Activated CD4-positive, alpha-beta T cell treated with anti-CD3 and anti-CD28 coated beads, Interleukin-2, amount 10 ng/mL, durations not matched to agents 24 days and 14 days (primary cell): Measurements from ENCODE around the gene SLC45A2. TPM values are rescaled to one million over a fixed set of nuclear protein-coding genes. Genes with fewer than 3 reads are reported as not detected.
"Not testable (repeated sequence)": the region's sequence is repeated elsewhere in the genome, so short reads cannot be mapped to it uniquely, and the experiment has no call there.

Experiments used
- DNase-seq: peaks from one replicate; pipeline ENCODE4 v3.0.0; 2022
- H3K27ac Mint-ChIP-seq: one replicate; pipeline ENCODE4 v1.8.0; 2022; ENCODE audit warnings: mild to moderate bottlenecking, mixed read lengths
- H3K27me3 Mint-ChIP-seq: one replicate; pipeline ENCODE4 v1.8.0; 2022; ENCODE audit warnings: mixed read lengths
- H3K36me3 Mint-ChIP-seq: one replicate; pipeline ENCODE4 v1.8.0; 2022; ENCODE audit warnings: low read depth, mild to moderate bottlenecking, mixed read lengths
- H3K4me1 Mint-ChIP-seq: one replicate; pipeline ENCODE4 v1.8.0; 2021; ENCODE audit warnings: mixed read lengths
- H3K4me3 Mint-ChIP-seq: one replicate; pipeline ENCODE4 v1.8.0; 2022; ENCODE audit warnings: mild to moderate bottlenecking, moderate library complexity, mixed read lengths
- H3K9me3 Mint-ChIP-seq: one replicate; pipeline ENCODE4 v1.8.0; 2021; ENCODE audit warnings: mixed read lengths
- intact Hi-C: fragments of 100-400 bp; cut with micrococcal nuclease; formaldehyde crosslinking; loops from one replicate; pipeline ENCODE4 v1.15.1; 2023
- total RNA-seq: library from RNA; stranded (reverse); gene quantifications from 2 replicates; pipeline ENCODE4 v1.2.3, GENCODE V29; 2022

SLC45A2 gene, protein sequence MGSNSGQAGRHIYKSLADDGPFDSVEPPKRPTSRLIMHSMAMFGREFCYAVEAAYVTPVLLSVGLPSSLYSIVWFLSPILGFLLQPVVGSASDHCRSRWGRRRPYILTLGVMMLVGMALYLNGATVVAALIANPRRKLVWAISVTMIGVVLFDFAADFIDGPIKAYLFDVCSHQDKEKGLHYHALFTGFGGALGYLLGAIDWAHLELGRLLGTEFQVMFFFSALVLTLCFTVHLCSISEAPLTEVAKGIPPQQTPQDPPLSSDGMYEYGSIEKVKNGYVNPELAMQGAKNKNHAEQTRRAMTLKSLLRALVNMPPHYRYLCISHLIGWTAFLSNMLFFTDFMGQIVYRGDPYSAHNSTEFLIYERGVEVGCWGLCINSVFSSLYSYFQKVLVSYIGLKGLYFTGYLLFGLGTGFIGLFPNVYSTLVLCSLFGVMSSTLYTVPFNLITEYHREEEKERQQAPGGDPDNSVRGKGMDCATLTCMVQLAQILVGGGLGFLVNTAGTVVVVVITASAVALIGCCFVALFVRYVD
- not detected in 2 replicates for total RNA-seq

GRCh38 chr5:33984671-33985124 lies at the start of gene SLC45A2:
TSS of gene SLC45A2 (minus strand) at chr5:33984693. CDS start at chr5:33984583, 110 bp downstream.
- Mint-ChIP-seq H3K27me3 (no peaks in the 10 kb centered on the region), H3K27ac (no peak within 1 kb of the TSS), H3K4me1 (no peaks in the 10 kb centered on the region), H3K9me3 (peaks cover 8% of the 10 kb centered on the region), H3K36me3 (peaks cover 24% of the 10 kb centered on the region), H3K4me3 (no peak within 1 kb of the TSS)
- intact Hi-C loops: no loop called here
- DNase-seq: no peak

DNA sequence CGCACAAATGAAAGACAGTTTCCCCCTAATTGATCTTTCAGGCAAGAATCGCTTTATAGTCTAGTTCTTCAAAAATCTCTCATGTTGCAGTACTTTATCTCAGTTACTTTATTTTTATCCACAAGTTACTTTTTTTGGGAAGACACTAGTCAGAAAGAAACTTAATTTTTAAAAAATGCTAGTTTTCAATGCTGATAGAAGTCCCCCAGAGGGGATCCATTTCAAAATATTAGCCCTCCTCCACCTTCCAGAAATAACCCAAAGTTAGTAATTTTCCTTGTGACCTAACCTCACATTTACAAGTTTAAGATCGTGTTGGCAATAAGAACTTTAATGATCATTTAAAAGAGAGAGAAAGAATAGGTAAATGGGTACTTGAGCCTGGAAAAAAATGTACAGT lies 47.5 kb upstream of the SLC45A2 start:
- H3K4me3 Mint-ChIP-seq: no peak overlapping the region
- H3K9me3 Mint-ChIP-seq: peaks cover 4% of the 10 kb centered on the region
- H3K4me1 Mint-ChIP-seq: no peaks in the 10 kb centered on the region
- intact Hi-C loops: no loop called here
- H3K27me3 Mint-ChIP-seq: no peaks in the 10 kb centered on the region
- no peak overlapping the region for H3K27ac Mint-ChIP-seq
- peaks cover 9% of the 10 kb centered on the region for H3K36me3 Mint-ChIP-seq
- no peak for DNase-seq

- H3K36me3 Mint-ChIP-seq: peaks cover 9% of the 10 kb centered on the region
- H3K9me3 Mint-ChIP-seq: peaks cover 4% of the 10 kb centered on the region
- H3K27ac Mint-ChIP-seq: no peak overlapping the region
- no peaks in the 10 kb centered on the region for H3K27me3 Mint-ChIP-seq
- peaks cover 1% of the 10 kb centered on the region for H3K4me1 Mint-ChIP-seq
- intact Hi-C loops: no loop called here
- no peak for DNase-seq
- H3K4me3 Mint-ChIP-seq: no peak overlapping the region
Measured at GRCh38 chr5:34031117-34031516, 46.6 kb upstream of the SLC45A2 start.

- H3K4me1 Mint-ChIP-seq, H3K36me3 Mint-ChIP-seq, intact Hi-C loops, DNase-seq, H3K27ac Mint-ChIP-seq, H3K9me3 Mint-ChIP-seq, H3K27me3 Mint-ChIP-seq, H3K4me3 Mint-ChIP-seq: not testable (repeated sequence)
Measured at GRCh38 chr5:34030585-34030984, 46.1 kb upstream of the SLC45A2 start.

- Mint-ChIP-seq H3K27me3 (no peaks in the 10 kb centered on the region), H3K9me3 (peaks cover 4% of the 10 kb centered on the region), H3K4me1 (peaks cover 4% of the 10 kb centered on the region), H3K27ac (no peak overlapping the region), H3K4me3 (no peak overlapping the region), H3K36me3 (peaks cover 9% of the 10 kb centered on the region)
- no peak for DNase-seq
- intact Hi-C loops: no loop called here
Measured at GRCh38 chr5:34030048-34030447, 45.6 kb upstream of the SLC45A2 start.

- Mint-ChIP-seq H3K9me3 (peaks cover 3% of the 10 kb centered on the region), H3K4me1 (peaks cover 4% of the 10 kb centered on the region), H3K27me3 (no peaks in the 10 kb centered on the region), H3K36me3 (peaks cover 5% of the 10 kb centered on the region), H3K27ac (no peak overlapping the region), H3K4me3 (no peak overlapping the region)
- intact Hi-C loops: no loop called here
- DNase-seq: no peak
Measured at GRCh38 chr5:34028349-34028748, 43.9 kb upstream of the SLC45A2 start.

DNA sequence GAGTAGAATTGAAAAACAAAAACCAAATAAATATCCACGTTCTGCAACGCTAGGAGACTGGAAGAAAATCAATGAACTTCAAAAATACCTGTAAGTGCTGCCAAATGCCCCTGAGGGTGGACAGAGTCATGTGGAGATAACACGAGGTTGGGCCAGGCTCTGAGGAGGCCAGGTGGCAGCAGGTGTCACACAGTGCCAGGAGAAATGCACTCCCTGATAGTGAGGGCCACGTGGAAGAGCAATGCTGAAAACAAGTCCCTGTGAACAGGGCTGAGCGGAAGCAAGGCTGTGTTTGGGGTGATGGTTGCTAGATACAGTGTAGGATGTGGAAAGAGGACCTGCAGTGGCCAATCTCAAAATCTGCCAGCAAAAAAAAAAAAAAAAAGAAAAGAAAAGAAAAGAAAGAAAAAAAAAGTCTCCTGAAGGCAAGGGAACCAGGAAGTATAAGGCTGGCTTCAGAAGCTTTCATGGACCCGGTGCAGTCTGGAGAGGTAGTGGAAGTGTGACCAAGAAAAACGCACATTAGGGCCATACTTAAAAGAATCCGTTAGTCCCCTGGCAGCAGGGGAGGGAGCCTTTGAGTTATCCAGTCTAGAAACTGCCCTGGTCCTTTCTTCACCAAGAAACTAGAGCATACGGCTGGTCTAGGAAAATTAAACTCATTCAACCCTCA lies 41.7 kb upstream of the SLC45A2 start:
- Mint-ChIP-seq H3K36me3 (peaks cover 8% of the 10 kb centered on the region), H3K4me3 (no peak overlapping the region), H3K27me3 (no peaks in the 10 kb centered on the region), H3K27ac (no peak overlapping the region), H3K9me3 (no peaks in the 10 kb centered on the region), H3K4me1 (peaks cover 19% of the 10 kb centered on the region)
- DNase-seq: peak; percentile 20
- intact Hi-C loops: no loop called here

DNA sequence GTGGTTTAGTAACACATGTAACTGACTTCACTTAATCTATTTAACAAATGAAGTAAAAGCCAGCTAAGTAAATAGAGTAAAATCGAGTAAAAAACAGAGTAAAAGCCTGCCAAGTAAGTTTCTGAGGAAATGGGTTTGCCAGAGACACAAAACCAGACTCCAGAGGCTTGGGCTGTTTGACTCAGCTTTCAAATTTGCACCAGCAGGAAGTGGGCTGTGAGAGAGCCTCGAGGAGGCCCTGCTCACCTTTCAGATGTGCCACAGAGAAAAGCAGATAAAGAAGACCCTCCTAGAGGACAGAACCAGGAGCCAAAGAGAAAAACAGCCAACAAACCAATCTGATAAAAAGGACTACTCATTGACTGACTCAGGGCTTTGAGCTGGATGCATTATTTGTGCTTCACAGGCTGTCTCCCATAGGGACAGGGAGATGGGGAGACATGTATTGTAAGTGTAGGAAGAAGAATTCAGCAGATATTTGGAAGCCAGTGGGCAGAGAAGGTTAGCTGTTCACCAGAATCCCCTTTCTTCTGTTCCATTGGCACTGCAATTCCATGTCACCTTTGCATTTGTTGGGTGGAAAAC lies 37.7 kb upstream of the SLC45A2 start:
- peak overlapping the region; percentile 93 for H3K27ac Mint-ChIP-seq
- peak overlapping the region; percentile 39 for H3K4me3 Mint-ChIP-seq
- no peaks in the 10 kb centered on the region for H3K9me3 Mint-ChIP-seq
- peak; percentile 83 for DNase-seq
- intact Hi-C loops: loop anchor here (1.0 to 2.0 kb wide), 2 partner anchors 14 to 49 kb away; partner anchors contain the start of gene AMACR
- peaks cover 15% of the 10 kb centered on the region for H3K36me3 Mint-ChIP-seq
- peaks cover 24% of the 10 kb centered on the region for H3K4me1 Mint-ChIP-seq
- no peaks in the 10 kb centered on the region for H3K27me3 Mint-ChIP-seq

- no peaks in the 10 kb centered on the region for H3K9me3 Mint-ChIP-seq
- no peak for DNase-seq
- peak overlapping the region; percentile 69 for H3K4me3 Mint-ChIP-seq
- H3K27ac Mint-ChIP-seq: peak overlapping the region; percentile 93
- H3K36me3 Mint-ChIP-seq: peaks cover 15% of the 10 kb centered on the region
- intact Hi-C loops: no loop called here
- no peaks in the 10 kb centered on the region for H3K27me3 Mint-ChIP-seq
- peaks cover 24% of the 10 kb centered on the region for H3K4me1 Mint-ChIP-seq
Measured at GRCh38 chr5:34021334-34021733, 36.8 kb upstream of the SLC45A2 start.

- intact Hi-C loops: no loop called here
- no peak for DNase-seq
- no peaks in the 10 kb centered on the region for H3K27me3 Mint-ChIP-seq
- peaks cover 15% of the 10 kb centered on the region for H3K36me3 Mint-ChIP-seq
- peak overlapping the region; percentile 69 for H3K4me3 Mint-ChIP-seq
- H3K27ac Mint-ChIP-seq: peak overlapping the region; percentile 93
- peaks cover 20% of the 10 kb centered on the region for H3K4me1 Mint-ChIP-seq
- H3K9me3 Mint-ChIP-seq: no peaks in the 10 kb centered on the region
Measured at GRCh38 chr5:34020726-34021125, 36.2 kb upstream of the SLC45A2 start.

DNA sequence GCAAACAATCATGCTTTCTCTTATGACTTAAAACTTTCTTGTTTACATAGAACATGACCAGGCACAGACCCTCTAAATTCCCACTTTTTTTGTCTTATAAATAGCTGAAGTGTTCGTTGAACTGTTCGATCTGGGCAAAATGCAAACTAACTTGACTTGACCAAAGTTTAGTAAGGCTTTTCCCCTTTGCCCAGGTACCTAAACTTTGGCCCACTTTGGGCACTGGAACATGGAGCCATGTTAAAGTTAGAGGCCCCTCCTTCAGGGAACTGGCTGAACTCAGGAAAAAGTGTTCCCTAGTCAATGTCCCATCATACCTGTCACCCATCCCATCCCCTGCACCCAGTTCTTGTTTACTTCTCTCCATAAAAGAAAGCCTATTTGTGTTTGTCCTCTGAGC lies 32.8 kb upstream of the SLC45A2 start:
- Mint-ChIP-seq H3K36me3 (peaks cover 12% of the 10 kb centered on the region), H3K4me1 (peaks cover 22% of the 10 kb centered on the region), H3K27me3 (no peaks in the 10 kb centered on the region), H3K4me3 (no peak overlapping the region), H3K27ac (no peak overlapping the region), H3K9me3 (peaks cover 10% of the 10 kb centered on the region)
- intact Hi-C loops: no loop called here
- DNase-seq: peak; percentile 42

- peaks cover 17% of the 10 kb centered on the region for H3K4me1 Mint-ChIP-seq
- peaks cover 11% of the 10 kb centered on the region for H3K36me3 Mint-ChIP-seq
- peaks cover 10% of the 10 kb centered on the region for H3K9me3 Mint-ChIP-seq
- DNase-seq: peak; percentile 36
- intact Hi-C loops: no loop called here
- H3K27ac Mint-ChIP-seq: no peak overlapping the region
- H3K27me3 Mint-ChIP-seq: no peaks in the 10 kb centered on the region
- H3K4me3 Mint-ChIP-seq: no peak overlapping the region
Measured at GRCh38 chr5:34016750-34017149, 32.3 kb upstream of the SLC45A2 start.

DNA sequence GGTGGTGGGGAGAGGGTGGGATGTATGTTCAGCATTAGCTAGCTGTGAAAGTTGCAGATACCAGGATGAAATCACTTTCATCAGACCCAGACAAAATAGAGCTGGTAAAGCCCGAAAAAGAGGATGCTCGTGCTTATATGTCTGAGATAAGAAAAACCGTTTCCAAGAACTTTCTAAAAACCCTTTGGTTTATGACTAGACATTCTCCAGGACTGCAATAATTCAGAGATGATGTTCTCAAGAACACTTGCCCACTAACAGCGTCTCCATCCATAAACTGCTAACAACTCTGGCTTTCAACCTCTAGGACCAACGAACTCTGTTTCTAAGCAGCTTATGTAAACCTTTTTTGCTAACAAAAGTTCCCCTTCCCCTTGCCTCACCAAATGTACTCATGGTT lies 31.7 kb upstream of the SLC45A2 start:
- Mint-ChIP-seq H3K4me1 (peaks cover 12% of the 10 kb centered on the region), H3K27me3 (no peaks in the 10 kb centered on the region), H3K4me3 (no peak overlapping the region), H3K36me3 (peaks cover 7% of the 10 kb centered on the region), H3K27ac (no peak overlapping the region), H3K9me3 (peaks cover 10% of the 10 kb centered on the region)
- peak; percentile 16 for DNase-seq
- intact Hi-C loops: no loop called here
